ENCODE results near the gene CHST7.

CHST7 gene

DNA sequence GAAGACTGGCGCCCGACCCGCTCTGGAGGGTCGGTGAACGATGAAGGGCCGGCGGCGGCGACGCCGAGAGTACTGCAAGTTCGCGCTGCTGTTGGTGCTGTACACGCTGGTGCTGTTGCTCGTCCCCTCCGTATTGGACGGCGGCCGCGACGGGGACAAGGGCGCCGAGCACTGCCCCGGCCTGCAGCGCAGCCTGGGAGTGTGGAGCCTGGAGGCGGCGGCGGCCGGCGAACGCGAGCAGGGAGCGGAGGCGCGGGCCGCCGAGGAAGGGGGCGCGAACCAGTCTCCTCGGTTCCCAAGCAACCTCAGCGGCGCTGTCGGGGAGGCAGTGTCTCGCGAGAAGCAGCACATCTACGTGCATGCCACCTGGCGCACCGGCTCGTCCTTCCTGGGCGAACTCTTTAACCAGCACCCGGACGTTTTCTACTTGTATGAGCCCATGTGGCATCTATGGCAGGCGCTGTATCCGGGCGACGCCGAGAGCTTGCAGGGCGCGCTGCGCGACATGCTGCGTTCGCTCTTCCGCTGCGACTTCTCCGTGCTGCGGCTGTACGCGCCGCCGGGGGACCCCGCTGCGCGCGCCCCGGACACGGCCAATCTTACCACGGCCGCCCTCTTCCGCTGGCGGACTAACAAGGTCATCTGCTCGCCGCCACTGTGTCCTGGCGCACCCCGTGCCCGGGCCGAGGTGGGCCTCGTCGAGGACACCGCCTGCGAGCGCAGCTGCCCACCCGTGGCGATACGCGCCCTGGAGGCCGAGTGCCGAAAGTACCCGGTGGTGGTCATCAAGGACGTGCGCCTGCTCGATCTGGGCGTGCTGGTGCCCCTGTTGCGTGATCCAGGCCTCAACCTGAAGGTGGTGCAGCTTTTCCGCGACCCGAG lies 568 bp downstream of the CHST7 start:
- peak; percentile 15 for DNase-seq

DNA sequence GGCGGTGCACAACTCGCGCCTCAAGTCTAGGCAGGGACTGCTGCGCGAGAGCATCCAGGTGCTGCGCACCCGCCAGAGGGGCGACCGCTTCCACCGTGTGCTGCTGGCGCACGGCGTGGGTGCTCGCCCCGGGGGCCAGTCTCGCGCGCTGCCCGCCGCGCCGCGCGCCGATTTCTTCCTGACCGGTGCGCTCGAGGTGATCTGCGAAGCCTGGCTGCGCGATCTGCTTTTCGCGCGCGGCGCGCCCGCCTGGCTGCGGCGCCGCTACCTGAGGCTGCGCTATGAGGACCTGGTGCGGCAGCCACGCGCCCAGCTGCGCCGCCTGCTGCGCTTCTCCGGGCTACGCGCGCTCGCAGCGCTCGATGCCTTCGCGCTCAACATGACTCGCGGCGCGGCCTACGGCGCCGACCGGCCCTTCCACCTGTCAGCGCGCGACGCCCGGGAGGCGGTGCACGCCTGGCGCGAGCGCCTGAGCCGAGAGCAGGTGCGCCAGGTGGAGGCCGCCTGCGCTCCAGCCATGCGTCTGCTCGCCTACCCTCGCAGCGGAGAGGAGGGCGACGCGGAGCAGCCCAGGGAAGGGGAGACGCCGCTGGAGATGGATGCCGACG lies 1.3 kb downstream of the CHST7 start:
- no peak for DNase-seq

DNA sequence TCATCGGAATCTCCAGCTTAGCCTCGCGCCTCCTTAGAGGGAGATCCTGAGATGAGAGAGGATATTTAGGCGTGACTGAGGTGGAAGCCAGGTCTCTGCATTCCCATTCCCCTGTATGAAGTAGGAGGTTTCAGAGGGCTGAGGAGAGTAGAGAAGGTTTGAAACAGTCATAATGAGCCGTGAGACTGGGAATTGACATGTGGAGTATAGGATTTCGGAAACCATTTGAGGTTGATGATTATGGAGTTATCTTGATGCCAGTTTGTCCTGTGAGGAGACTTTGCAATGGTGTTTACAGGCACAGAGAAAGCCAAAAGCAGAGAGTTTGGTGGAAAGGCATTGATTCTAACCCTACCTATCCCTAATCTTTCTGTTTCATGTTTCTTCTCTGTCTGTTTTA lies 2.0 kb downstream of the CHST7 start:
- DNase-seq, result no peak

DNA sequence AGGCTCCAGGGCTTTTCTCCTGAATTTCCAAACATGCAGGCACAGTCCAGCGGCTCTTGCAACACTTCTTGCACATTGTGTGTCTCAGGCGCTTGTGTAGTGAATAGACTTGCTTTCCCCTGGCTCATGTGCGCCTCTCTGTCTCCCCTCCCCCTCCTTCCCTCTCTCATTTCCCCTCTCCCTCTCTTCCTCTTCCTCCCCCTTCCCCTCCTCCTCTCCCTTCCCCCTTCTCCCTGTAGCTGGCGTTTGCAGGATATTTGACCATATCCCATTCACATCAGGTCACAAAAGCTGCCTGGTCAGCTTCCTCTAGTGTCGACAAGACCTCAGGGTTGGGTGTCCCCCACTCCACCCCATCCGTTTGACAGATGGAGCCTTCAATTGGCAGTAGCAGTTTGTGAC lies 2.4 kb downstream of the CHST7 start:
- DNase-seq, result no peak

DNA sequence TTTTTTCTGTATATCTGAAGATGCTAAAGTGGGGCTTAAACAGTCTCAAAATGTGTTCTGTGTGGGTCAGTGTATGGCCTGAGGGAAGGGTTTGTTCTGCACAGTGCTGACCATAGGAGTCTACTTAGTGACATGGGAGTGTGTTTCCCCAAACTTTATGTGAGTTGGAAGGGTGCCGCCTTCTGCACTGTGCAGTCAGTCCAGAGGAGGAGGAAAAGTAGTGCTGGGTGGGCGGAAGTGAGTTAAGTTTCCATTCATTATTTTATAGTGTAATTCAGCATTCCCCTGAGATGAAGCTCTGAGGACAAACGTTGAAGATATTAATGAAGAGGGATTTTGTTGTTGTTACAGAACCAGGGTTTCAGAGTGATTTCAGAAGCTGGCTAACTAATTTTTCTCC lies 2.9 kb downstream of the CHST7 start:
- DNase-seq, result no peak

DNA sequence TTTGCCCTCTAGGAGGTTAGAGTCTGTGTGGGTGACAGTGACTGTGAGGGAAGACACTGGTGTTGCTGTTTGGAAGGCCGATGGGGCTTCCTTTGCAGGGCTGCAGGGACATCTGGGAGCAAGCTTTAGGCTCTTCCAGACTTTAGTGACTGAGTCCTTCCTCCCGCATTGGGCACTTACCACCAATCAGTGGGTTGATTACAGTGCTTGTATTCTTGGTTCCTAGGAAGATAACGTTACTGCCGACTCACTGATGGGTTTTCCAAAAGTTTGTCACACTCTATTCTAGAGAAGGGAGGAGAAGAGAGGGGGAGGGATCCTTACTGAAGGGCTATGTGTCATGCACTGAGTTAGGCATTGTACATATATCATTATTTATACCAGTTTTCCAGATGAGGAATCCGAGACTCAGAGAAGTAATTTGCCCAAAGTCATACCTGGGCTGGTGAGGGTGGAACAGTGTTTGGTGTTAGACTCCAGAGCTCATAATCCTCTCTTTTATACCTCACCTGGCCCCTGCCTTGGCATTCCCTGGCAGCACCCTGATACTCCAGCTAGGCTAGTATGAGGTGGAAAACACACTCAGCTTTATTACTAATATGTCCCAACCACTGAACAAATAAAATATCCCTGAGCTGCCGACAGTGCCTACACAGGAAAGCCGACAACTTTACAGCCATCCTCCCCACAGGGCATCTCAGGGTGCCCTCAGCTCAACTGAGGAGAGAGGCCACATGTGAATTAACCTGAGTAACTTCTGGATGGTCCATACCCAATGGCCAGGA lies 3.8 kb downstream of the CHST7 start:
- DNase-seq, result no peak

DNA sequence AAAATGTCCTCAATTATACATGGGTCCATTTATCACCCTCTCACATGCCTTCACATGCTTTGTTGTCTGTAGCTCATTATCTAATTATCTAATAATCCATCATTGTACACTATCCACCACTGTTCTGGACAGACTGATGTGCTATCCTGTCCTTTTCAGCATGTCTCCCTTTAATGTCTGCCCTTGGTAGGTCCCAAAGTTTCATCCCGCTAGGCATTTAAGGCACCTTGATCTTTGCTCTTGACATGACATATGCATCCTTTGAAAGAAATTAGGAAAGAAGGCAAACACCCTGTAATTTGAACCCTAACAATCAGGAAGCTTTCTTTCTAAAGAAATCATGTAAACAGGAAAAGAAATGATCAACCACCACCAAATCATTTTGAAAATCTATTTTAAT lies 5.7 kb downstream of the CHST7 start:
- DNase-seq, result no peak

DNA sequence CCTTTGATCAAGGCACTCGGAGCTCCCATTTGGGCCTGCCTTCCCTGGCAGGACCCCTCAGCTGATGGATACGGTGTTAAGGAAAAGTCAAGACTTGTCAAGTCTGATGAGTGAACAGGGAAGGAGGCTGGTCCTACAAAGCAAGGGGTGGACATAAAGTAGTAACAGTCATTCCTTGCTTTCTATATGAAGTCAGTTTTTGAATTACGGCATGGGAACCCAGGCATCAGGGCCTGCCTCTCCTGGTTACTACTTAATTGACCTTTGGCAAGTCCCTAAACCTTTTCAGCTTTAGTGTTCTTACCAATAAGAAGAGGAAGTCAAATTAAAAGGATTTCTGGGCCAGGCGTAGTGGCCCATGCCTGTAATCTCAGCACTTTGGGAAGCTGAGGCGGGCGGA lies 7.0 kb downstream of the CHST7 start:
- no peak for DNase-seq

DNA sequence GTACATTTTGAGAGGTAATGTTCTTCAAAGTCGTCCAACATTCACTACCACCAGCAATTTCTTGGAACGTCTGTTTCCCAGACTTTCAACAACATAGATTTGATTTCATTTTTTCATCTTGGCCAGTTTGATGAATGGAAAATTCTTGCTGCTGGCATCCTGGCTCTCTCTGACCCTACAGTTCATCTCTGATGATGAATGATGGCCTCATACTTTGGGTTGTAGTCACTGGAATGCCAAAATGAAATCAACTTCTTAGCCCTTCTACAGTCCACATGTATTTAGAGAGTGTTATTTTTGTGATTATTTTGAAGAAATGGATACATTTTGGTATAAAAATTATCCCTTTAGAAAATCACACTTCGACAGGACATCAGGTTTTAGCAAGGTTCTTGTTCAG lies 8.8 kb downstream of the CHST7 start:
- no peak for DNase-seq

DNA sequence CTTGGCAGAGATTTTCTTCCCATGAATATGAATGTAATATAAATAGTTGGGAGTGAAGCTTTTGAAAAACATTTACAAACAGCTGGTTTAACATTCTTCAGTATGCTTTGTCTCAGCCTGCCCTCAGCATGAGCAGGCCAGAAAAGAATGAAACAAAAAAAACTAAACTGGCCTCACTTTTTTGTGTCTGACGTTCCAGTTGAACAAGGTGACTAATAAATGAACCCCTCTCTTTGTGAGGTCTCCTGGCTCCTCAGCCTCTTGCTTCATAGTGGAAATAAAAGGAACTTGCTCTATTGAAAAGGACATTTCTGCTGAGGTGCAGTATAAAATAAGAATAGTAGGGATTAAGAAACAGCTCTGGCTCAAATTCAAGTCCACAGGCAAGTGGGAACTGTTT lies 9.4 kb downstream of the CHST7 start:
- no peak for DNase-seq

DNA sequence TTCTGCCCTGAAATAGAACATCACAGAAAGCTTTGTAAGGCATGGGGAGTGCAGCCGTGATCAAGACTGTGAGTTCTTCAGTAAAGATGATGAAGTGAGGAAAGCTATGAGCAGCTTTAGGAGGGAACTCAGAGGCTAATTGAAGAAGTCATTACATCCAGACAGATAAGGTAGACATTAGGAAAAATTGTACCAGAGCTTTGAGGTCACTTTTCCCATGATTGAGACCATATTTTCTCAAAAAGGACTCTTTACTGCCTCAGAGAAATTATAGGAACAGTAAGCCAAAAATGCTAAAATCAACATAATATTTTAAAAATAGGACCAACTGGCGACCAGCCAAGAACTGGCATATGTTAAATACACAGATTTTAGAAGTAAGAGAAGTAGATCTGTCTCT lies 11.2 kb downstream of the CHST7 start:
- no peak for DNase-seq

DNA sequence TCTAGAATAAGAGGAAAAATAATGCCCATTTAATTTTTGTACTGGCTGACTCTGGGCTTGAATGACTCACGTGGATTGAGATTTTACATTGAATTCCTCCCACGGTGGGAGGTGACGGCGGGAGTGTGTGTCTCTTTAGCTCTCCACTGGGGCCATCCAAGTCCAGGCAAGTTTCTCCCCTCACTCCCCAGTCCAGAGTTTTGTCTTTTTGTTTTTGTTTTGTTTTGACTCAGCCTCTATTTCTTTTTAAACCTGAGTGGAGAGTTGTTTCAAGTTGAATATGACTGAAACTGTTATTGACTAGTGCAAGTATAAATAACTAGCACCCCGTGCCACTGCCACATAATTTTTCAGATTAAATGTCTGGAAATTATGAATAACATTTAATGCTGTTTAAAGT lies 13.6 kb downstream of the CHST7 start:
- DNase-seq, result no peak

DNA sequence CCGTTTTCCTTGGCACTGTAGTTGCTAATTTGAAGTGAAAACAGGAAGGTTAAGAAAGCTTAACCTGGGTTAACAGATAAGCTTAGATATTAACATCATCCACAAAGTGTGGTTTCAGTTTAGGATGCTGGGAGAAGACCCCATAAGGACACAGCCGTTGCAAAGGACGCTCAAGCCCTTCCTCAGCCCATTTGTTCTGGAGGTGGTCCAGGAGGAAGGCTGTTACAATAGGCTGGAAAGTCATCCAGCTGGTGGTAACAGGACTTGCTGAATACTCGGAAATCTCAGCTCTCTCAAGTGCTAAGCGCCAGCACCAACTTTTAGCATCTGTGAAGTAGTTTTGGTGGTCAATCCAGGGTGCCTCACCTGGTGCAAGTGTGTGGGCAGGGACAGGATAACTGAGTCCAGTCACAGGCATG lies 14.2 kb downstream of the CHST7 start:
- DNase-seq, result no peak

DNA sequence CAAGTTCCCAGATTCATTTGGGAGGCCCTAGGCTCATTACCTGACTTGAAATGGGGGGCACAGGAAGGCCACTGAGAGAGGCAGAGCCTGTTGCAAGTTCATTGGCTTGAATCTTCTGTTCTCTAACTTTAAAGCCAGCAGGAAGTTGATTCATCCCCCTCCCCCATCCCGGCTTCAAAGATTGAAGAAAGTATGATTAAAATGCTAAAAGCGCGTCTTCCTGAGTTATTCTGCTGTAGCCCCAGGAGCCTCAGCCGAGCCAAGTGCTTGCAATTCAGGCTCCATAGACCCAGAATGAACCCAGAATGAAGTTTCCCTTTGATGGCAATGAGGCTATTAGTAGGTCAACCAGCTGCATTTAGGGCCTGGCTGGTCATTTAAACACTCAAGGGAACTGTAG lies 14.7 kb downstream of the CHST7 start:
- DNase-seq, result no peak

DNA sequence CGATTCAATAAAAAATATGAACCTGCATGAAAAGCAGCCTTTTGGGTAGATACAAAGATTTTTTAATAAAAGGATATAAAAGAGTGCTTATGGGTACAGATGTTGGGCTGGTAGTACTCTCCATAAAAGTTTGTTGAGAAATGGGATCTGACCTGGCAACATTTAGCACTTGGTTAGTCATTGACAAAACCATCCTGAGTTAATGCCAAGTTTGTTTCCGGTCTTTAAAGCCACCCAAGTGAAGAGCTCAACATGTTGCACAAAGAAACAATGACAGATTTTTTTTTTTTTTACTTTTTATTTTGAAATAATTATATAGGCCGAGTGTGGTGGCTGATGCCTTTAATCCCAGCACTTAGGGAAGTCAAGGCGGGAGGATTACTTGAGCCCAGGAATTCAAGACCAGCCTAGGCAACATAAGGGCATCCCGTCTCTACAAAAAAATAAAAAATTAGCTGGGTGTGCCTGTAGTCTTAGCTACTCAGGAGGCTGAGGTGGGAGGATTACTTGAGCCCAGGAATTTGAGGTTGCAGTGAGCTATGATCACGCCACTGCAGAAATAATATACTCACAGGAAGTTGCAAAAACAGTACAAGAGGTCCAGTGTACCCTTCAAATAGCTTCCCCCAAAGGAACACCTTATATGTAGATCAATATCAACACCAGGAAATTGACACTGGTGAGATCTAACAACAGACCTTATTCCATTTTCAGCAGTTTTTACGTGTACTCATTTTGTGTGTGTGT lies 16.6 kb downstream of the CHST7 start:
- DNase-seq, result no peak

DNA sequence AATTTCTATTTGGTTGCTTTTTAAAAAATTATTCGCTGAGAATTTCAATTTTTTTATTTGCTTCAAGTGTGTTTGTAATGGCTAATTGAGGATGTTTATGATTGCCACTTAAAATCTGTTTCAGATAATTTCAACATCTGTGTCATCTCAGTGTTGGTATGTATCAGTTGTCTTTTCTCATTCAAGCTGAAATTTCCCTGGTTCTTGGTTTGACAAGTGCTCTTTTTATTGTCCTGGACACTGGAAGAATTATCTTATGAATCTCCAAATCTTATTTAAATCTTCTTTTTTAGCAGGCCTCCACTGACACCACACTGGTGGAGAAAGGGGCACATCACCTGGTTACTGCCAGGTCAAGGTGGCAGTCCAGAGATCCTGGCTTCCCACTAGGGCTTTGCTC lies 21.5 kb downstream of the CHST7 start:
- DNase-seq, result no peak

DNA sequence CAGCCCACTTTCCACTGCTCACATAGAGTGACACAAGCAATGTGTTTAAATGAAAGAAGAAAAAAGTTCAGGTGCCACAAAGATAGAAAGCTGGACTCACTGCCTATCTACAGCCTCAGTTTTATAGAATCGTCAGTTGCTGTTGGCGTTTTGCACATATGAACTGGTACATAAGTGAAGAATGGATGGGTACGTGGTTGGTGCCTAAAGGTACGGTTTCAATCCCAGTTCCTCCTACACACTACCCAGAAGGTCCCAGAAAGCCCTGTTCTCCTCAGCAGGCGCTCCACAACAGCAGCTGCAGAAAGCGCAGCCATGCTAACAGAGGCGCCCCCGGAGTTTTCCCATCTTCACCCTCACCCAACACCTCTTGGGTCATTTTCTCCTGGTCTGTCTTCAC lies 23.6 kb downstream of the CHST7 start:
- DNase-seq, result no peak

DNA sequence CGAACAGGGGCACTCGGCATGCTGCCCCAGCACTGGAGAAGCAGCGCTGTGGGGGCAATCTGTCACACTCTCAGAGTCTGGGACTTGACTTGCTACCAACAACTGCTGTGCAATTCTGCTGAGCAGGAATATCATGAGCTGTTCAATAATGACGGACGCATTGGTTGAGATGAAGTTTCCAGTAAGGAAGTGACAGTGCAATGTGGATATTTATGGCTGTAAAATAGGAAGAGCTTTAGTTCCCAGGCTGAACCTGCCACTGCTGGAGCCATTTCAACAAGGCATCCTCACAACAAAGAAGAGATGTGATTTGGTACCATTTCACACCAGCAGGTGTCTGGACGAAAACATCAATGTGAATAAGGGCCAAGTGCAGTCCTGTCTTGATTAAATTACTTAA lies 24.2 kb downstream of the CHST7 start:
- DNase-seq, result no peak

DNA sequence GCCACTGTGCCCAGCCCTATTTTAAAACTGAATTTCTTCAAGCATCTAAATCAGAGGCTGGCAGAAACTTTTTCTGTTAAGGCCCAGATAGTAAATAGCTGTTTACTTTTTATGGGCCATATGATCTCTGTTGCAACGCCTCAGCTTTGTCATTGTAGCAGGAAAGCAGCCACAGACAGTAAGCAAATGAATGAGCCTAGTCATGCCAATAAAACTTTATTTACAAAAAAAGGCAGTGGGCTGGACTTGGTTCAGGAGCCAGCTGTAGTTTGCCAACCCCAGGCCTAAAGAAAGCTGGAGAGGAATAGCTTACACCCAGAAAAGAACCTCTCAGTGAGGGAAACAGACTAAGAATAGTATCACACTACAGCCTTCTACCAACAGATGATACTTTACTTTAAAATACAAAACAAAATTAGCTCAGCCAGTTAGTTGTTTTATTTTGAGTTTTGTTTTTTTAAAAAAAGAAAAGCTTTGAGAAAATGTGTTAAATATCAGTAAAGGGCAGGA lies 25.5 kb downstream of the CHST7 start:
- no peak for DNase-seq

DNA sequence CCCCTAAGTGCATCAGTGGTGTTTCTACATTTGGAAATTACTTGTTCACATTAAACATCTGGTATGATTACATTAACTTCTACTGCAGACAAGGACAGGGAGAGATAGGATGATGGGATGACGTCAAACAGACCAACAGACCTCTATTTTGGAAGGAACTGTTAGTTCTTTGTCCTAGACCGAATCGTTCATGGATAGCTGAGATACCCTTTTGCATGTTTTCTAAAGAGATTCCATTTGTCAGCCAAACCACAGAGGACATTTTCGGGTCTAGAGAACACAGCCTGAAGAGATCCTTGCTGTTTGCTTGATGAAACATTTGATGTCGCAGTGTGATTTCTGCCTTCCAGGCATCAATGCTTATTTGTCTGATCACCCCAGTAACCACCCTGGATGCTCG lies 27.7 kb downstream of the CHST7 start:
- DNase-seq, result no peak

DNA sequence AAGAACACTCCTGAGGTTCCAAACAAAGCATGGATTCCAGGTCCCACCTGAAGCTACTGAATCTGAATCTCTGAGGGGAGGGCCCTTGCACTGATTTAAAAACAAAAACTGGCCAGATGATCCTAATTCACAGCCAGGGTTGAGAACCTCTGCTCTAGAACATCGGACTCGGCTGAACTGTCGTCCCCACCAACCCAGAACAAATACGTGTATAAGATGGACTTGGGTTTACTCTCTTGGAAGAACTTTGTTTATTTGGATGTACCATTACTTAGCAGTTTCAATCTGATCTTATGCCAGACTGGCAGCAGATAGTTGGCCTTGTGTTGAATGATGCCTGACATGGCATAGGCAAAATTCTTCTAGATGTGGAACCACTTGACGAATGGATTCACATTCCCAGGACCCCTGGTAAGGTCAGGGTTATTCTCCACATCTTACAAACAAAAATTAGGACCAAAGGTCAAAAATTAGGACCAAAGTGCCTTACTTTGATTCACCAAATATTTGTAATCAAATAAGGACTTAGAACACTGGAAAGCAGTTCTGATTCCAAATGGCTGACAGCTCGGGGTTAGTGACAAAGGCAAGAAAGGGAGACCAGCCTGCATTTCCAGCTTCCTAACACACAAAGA lies 29.0 kb downstream of the CHST7 start:
- no peak for DNase-seq

DNA sequence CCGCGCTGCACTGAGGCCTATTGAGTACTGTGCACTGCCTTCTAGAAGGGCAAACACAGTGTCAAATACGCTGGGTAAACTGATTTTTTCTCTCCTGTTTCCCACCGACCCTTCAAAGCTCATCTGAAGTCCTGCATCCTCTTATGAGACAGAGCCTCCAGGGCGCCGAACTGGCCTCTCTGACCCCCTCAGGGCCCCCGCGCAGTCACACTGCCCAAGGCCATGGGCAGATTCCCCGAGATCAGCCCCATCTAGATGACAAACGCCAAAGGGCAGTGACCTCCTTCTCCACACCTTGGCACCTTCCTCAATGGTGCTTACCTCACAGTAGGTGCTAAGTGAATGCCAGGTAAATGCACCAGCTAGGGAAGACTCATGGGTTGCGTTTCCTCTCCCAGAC lies 34.4 kb downstream of the CHST7 start:
- no peak for DNase-seq

All from NCI-H1694 (cell line).